ENCODE measurements around the gene SLC2A2.

DNA sequence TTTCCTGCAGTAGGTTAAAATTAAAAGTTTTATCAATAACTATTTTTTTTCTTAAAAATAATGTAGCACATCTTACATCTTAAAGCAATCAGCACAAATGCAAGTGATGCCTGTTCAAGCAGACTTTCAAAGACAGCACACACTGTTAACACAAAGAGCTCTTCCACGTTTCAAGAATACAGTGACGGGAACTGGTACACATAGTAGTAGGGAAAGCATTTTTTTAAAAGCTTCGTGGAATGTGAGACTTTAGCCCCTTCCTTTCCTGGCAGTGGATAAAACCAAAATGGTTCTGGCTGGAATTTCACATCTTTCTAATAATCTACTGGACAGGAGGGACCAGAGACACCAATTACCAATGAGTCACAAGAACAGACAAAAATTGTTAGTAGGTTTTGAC is 33.5 kb upstream of the SLC2A2 start:
- TF ChIP-seq, protein P1, sequence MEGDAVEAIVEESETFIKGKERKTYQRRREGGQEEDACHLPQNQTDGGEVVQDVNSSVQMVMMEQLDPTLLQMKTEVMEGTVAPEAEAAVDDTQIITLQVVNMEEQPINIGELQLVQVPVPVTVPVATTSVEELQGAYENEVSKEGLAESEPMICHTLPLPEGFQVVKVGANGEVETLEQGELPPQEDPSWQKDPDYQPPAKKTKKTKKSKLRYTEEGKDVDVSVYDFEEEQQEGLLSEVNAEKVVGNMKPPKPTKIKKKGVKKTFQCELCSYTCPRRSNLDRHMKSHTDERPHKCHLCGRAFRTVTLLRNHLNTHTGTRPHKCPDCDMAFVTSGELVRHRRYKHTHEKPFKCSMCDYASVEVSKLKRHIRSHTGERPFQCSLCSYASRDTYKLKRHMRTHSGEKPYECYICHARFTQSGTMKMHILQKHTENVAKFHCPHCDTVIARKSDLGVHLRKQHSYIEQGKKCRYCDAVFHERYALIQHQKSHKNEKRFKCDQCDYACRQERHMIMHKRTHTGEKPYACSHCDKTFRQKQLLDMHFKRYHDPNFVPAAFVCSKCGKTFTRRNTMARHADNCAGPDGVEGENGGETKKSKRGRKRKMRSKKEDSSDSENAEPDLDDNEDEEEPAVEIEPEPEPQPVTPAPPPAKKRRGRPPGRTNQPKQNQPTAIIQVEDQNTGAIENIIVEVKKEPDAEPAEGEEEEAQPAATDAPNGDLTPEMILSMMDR (conservative IDR thresholded peaks at IDR 0.05; ENCODE audit: low read length) = no peak
- no peak for TF ChIP-seq EZH2phosphoT487 (IDR thresholded peaks at IDR 0.05; ENCODE audit: borderline replicate concordance)

Data from Loucy (cell line).